PC-3 (cell line): ENCODE data around the gene ZNF232. TPM values are rescaled to one million over a fixed set of nuclear protein-coding genes. Genes with fewer than 3 reads are reported as not detected.
"Not testable (repeated sequence)": the region's sequence is repeated elsewhere in the genome, so short reads cannot be mapped to it uniquely, and the experiment has no call there.

Experiments used
- ATAC-seq: fragments of 200-7000 bp; cut with Tn5 transposase; 2 replicates; pipeline ENCODE4 v1.9.1; 2020; ENCODE audit warnings: mild to moderate bottlenecking, moderate library complexity
- BruUV-seq: library from RNA; stranded (reverse); fragments of 400-500 nt; replicated peaks from 2 replicates; lab custom pipeline; 2021; lab: Mats Ljungman, UMichigan
- CTCF ChIA-PET: fragments of 300-600 bp; sonication (Branson Sonifier 250); formaldehyde crosslinking; loops from one replicate; lab custom pipeline; 2022; ENCODE audit warnings: antibody characterized with exemption; lab: Charles Lee
- POLR2A ChIA-PET: fragments of 300-600 bp; sonication (Branson Sonifier 250); formaldehyde crosslinking; loops from one replicate; lab custom pipeline; 2022; ENCODE audit warnings: antibody characterized with exemption; ENCODE audit not compliant: unreplicated experiment; lab: Charles Lee
- DNase-seq: peaks from one replicate; pipeline ENCODE4 v3.0.0-alpha.2; 2015
- H2AFZ ChIP-seq: fragments of 300-600 bp; sonication (generic); 2 replicates; pipeline ENCODE4 v1.6.0; 2016; ENCODE audit warnings: antibody characterized with exemption, low read length
- H3F3A ChIP-seq: fragments of 300-600 bp; sonication (generic); one replicate; pipeline ENCODE4 v1.6.0; 2017; ENCODE audit warnings: antibody characterized with exemption, low read length, control low read depth, mild to moderate bottlenecking; ENCODE audit not compliant: unreplicated experiment
- H3K27ac ChIP-seq: fragments of 300-600 bp; sonication (generic); 2 replicates; pipeline ENCODE4 v1.5.1; 2016; ENCODE audit warnings: mild to moderate bottlenecking, low read length
- H3K27me3 ChIP-seq: fragments of 300-600 bp; sonication (generic); 2 replicates; pipeline ENCODE4 v1.6.1; 2016; ENCODE audit warnings: low read length, mixed read lengths
- H3K36me3 ChIP-seq: fragments of 300-600 bp; sonication (generic); 2 replicates; pipeline ENCODE4 v1.6.1; 2016; ENCODE audit warnings: low read depth, mixed run types, low read length, mixed read lengths
- H3K4me1 ChIP-seq: fragments of 300-600 bp; sonication (generic); 2 replicates; pipeline ENCODE4 v1.5.1; 2016; ENCODE audit warnings: low read length; ENCODE audit not compliant: insufficient read depth
- H3K4me2 ChIP-seq: fragments of 300-600 bp; sonication (generic); 2 replicates; pipeline ENCODE4 v1.6.0; 2016; ENCODE audit warnings: low read length
- H3K4me3 ChIP-seq: fragments of 300-600 bp; sonication (generic); 2 replicates; pipeline ENCODE4 v1.5.1; 2016; ENCODE audit warnings: mild to moderate bottlenecking, low read length, mixed read lengths
- H3K79me2 ChIP-seq: fragments of 300-600 bp; sonication (generic); 2 replicates; pipeline ENCODE4 v1.6.1; 2017; ENCODE audit warnings: low read length, mixed read lengths
- H3K9ac ChIP-seq: fragments of 300-600 bp; sonication (generic); 2 replicates; pipeline ENCODE4 v1.6.0; 2016; ENCODE audit warnings: mild to moderate bottlenecking, low read length
- H3K9me2 ChIP-seq: fragments of 300-600 bp; sonication (generic); replicated peaks from 2 replicates; pipeline ENCODE4 v1.6.1; 2016; ENCODE audit warnings: mixed run types, low read length, mixed read lengths
- H3K9me3 ChIP-seq: fragments of 300-600 bp; sonication (generic); 2 replicates; pipeline ENCODE4 v1.6.1; 2016; ENCODE audit warnings: low read length, mixed read lengths
- H4K20me1 ChIP-seq: fragments of 300-600 bp; sonication (generic); 2 replicates; pipeline ENCODE4 v1.6.1; 2016; ENCODE audit warnings: low read length, mixed read lengths
- EZH2 ChIP-seq: fragments of 300-600 bp; sonication (generic); IDR thresholded peaks from one replicate; pipeline ENCODE4 v1.6.1; 2017; ENCODE audit warnings: antibody characterized with exemption, mild to moderate bottlenecking, low read length; ENCODE audit not compliant: unreplicated experiment
- EZH2phosphoT487 ChIP-seq: fragments of 300-600 bp; sonication (generic); IDR thresholded peaks from 2 replicates; pipeline ENCODE4 v1.6.1; 2018; ENCODE audit warnings: mild to moderate bottlenecking, antibody characterized with exemption, low read length, borderline replicate concordance
- intact Hi-C: fragments of 100-400 bp; cut with micrococcal nuclease; formaldehyde crosslinking; loops from 2 replicates; pipeline ENCODE4 v1.9.0; 2023
- total RNA-seq: library from RNA; depleted of rRNA; stranded (reverse); fragments of >200 nt; gene quantifications from 2 replicates; pipeline ENCODE4 v1.2.3, GENCODE V29; 2014
- TF ChIP-seq, protein P1 (sequence below): fragments of 300-600 bp; sonication (generic); conservative IDR thresholded peaks from 2 replicates; pipeline ENCODE4 v1.5.1; 2017; ENCODE audit warnings: antibody characterized with exemption, low read depth, mild to moderate bottlenecking, low read length

Gene ZNF232
- total RNA-seq, 1 experiment from 2014 or later, result 3.5 TPM

DNA sequence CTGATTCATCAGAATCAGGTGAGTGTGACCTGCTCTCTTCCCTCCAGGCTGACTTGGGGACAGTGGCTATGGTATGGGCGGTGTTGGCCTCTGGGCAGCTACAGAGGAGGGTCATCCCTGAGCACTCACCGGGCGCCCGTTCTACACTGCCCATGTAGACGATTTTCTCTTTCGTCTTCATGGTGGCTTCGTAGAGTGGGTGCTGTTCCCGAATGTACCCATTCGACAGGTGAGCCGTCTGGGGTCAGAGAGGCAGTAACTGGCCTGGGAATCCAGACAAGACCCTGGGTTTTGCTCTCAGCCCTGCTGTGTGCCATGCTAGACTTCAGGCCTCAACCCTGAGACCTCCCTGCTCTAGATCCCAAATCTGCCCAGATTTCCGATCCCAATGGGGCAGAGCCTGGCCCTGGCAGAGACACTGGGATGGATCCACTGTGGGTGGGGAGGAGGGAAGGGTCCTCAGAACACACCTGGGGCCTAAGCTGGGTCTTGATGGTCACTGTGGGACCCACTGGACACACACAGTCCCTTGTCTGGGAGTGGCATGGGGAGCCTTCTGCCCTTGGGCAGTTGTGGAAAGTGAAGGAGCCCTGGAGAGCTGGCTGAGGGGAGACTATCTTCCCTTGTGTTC lies 17.3 kb upstream of the ZNF232 start:
- no peaks in the 10 kb centered on the region for H3K79me2 ChIP-seq
- ATAC-seq, result no peak
- no peaks in the 10 kb centered on the region for H3K4me1 ChIP-seq
- no peak overlapping the region for H3K9ac ChIP-seq
- no peaks in the 10 kb centered on the region for H3K27me3 ChIP-seq
- TF ChIP-seq, protein P1, sequence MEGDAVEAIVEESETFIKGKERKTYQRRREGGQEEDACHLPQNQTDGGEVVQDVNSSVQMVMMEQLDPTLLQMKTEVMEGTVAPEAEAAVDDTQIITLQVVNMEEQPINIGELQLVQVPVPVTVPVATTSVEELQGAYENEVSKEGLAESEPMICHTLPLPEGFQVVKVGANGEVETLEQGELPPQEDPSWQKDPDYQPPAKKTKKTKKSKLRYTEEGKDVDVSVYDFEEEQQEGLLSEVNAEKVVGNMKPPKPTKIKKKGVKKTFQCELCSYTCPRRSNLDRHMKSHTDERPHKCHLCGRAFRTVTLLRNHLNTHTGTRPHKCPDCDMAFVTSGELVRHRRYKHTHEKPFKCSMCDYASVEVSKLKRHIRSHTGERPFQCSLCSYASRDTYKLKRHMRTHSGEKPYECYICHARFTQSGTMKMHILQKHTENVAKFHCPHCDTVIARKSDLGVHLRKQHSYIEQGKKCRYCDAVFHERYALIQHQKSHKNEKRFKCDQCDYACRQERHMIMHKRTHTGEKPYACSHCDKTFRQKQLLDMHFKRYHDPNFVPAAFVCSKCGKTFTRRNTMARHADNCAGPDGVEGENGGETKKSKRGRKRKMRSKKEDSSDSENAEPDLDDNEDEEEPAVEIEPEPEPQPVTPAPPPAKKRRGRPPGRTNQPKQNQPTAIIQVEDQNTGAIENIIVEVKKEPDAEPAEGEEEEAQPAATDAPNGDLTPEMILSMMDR, result no peak
- TF ChIP-seq EZH2 (no peak), EZH2phosphoT487 (no peak)
- H3F3A ChIP-seq, result no peaks in the 10 kb centered on the region
- ChIA-PET CTCF (no interaction called here), POLR2A (no interaction called here)
- H3K36me3 ChIP-seq, result no peaks in the 10 kb centered on the region
- intact Hi-C loops, result no loop called here
- no peaks in the 10 kb centered on the region for H4K20me1 ChIP-seq
- H3K9me3 ChIP-seq, result no peaks in the 10 kb centered on the region
- H3K27ac ChIP-seq, result no peak overlapping the region
- H3K4me2 ChIP-seq, result no peak overlapping the region
- no peak overlapping the region for H3K4me3 ChIP-seq
- no peaks in the 10 kb centered on the region for H3K9me2 ChIP-seq
- no TSS peak for BruUV-seq
- H2AFZ ChIP-seq, result no peak overlapping the region
- no peak for DNase-seq

DNA sequence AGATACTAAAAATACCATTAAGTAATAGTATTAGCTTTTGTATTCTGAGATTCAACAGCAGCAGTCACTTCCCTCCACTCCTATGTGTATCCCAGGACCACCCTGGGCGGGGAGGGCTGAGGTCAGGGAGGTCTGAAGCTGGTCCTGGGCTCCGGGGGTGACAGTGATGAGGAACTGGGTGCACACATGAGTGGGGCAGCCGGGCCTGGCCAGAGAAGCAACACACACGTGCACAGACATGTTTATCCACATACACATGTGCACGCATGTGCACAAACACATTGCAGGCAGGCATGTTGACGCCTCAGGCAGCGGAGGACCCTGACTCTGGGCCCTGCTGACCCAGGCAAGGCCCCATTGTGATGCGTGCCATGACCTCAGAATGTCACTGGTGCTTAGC lies 16.7 kb upstream of the ZNF232 start:
- H3K36me3 ChIP-seq, BruUV-seq, H3K9ac ChIP-seq, DNase-seq, H3F3A ChIP-seq, H3K27ac ChIP-seq, H3K4me2 ChIP-seq, H3K27me3 ChIP-seq, H3K9me3 ChIP-seq, H3K79me2 ChIP-seq, POLR2A ChIA-PET, H2AFZ ChIP-seq, CTCF ChIA-PET, intact Hi-C loops, H3K4me3 ChIP-seq, H4K20me1 ChIP-seq, H3K9me2 ChIP-seq, ATAC-seq, H3K4me1 ChIP-seq: not testable (repeated sequence)

DNA sequence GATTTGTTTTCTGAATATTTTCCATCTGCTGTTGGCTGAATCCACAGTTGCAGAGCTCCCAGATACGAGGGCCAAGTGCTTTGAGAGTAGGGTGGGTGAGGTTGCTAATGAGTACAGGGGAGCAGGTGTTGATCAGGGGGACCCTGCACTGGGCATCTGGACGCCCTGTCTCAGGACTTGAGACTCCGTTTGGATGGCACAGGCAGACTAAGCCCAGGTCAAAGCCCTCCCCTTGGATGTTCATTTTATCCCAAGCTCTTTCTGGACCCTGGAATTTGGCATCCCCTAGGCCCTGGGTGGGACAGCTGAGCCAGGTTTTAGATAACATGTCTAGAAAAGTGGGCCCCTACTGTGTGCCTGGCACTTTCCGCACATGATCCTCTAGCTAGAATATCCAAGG lies 16.2 kb upstream of the ZNF232 start:
- no TSS peak for BruUV-seq
- ChIA-PET CTCF (no interaction called here), POLR2A (no interaction called here)
- intact Hi-C loops, result no loop called here
- no peaks in the 10 kb centered on the region for H3K9me2 ChIP-seq
- no peak overlapping the region for H3K4me2 ChIP-seq
- H3K9ac ChIP-seq, result no peak overlapping the region
- H3K27me3 ChIP-seq, result no peaks in the 10 kb centered on the region
- H3K27ac ChIP-seq, result no peak overlapping the region
- H3K79me2 ChIP-seq, result no peaks in the 10 kb centered on the region
- no peaks in the 10 kb centered on the region for H3K9me3 ChIP-seq
- DNase-seq (no peak), ATAC-seq (no peak)
- no peaks in the 10 kb centered on the region for H3K36me3 ChIP-seq
- TF ChIP-seq, protein P1, result no peak
- TF ChIP-seq EZH2 (no peak), EZH2phosphoT487 (no peak)
- H3F3A ChIP-seq, result no peaks in the 10 kb centered on the region
- H3K4me1 ChIP-seq, result no peaks in the 10 kb centered on the region
- no peak overlapping the region for H2AFZ ChIP-seq
- no peaks in the 10 kb centered on the region for H4K20me1 ChIP-seq
- H3K4me3 ChIP-seq, result no peak overlapping the region
